ENCODE measurements around the gene TXNDC16. TPM values are rescaled to one million over a fixed set of nuclear protein-coding genes. Genes with fewer than 3 reads are reported as not detected.

TXNDC16 gene
- polyA plus RNA-seq, 3 donors = 2.6 to 4.1 (median 3.8) TPM

DNA sequence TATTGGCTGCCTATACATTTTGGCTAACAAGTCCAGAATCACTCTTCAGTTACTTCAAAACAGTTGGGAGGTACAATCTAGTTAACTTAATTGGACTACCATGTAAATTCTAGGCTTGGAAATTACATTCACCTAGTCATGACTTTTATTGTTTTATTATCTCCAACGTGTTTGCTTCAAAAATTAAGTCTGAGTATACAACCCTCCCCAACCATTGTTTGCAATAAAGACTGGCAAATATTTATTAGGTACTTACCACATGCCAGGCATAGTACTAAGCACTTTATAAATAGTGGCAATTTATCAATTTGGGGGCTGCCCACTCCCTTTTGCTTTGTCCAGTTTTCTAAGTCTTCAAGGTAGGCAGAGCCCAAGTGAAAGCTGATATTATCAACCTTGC is 30.3 kb downstream of the TXNDC16 start:
- no peaks in the 10 kb centered on the region for H3K4me1 Mint-ChIP-seq
- H3K9ac ChIP-seq (ENCODE audit: insufficient read depth, low read length, poor library complexity, severe bottlenecking) = no peak overlapping the region
- H3K79me2 ChIP-seq (ENCODE audit: insufficient read depth, low read length) = no peaks in the 10 kb centered on the region
- no peak overlapping the region for H2AFZ ChIP-seq (ENCODE audit: insufficient read depth, low read depth, low read length, poor library complexity, severe bottlenecking)
- no CpG with 5 or more reads among the region's 1 CpG for WGBS (ENCODE audit: insufficient coverage)
- H4K20me1 ChIP-seq (ENCODE audit: insufficient read depth, low read length) = no peaks in the 10 kb centered on the region
- H3K4me2 ChIP-seq (replicated peaks; ENCODE audit: extremely low read depth, low read length, poor library complexity, severe bottlenecking) = no peak overlapping the region
- TF ChIP-seq, protein P1, sequence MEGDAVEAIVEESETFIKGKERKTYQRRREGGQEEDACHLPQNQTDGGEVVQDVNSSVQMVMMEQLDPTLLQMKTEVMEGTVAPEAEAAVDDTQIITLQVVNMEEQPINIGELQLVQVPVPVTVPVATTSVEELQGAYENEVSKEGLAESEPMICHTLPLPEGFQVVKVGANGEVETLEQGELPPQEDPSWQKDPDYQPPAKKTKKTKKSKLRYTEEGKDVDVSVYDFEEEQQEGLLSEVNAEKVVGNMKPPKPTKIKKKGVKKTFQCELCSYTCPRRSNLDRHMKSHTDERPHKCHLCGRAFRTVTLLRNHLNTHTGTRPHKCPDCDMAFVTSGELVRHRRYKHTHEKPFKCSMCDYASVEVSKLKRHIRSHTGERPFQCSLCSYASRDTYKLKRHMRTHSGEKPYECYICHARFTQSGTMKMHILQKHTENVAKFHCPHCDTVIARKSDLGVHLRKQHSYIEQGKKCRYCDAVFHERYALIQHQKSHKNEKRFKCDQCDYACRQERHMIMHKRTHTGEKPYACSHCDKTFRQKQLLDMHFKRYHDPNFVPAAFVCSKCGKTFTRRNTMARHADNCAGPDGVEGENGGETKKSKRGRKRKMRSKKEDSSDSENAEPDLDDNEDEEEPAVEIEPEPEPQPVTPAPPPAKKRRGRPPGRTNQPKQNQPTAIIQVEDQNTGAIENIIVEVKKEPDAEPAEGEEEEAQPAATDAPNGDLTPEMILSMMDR (IDR thresholded peaks at IDR 0.05) = no peak
- H3K4me1 ChIP-seq (ENCODE audit: control insufficient read depth in 1 of 2, insufficient read depth in 2 of 2, low read length in 2 of 2) = no peaks in the 10 kb centered on the region
- no peaks in the 10 kb centered on the region for H3K36me3 ChIP-seq (replicated peaks in 1 of 2; ENCODE audit: control insufficient read depth in 1 of 2, insufficient read depth in 2 of 2, low read length in 2 of 2)
- no peak overlapping the region for H3K4me3 Mint-ChIP-seq
- no peaks in the 10 kb centered on the region for H3K9me3 ChIP-seq (replicated peaks in 1 of 2; ENCODE audit: control insufficient read depth in 1 of 2, insufficient read depth in 1 of 2, low read length in 2 of 2)
- intact Hi-C loops (cut with micrococcal nuclease) = no loop called here
- no peak overlapping the region for H3K4me3 ChIP-seq (replicated peaks in 1 of 3; ENCODE audit: low read depth in 2 of 3, low read length in 3 of 3)
- no peak overlapping the region for H3K27ac Mint-ChIP-seq
- peaks cover 0 to 2% (median 0%) of the 10 kb centered on the region in 3 donors for H3K27me3 Mint-ChIP-seq (ENCODE audit: low read depth in 3 of 3)
- H3K9me3 Mint-ChIP-seq = no peaks in the 10 kb centered on the region
- peaks cover 0 to 3% of the 10 kb centered on the region in 2 donors for H3K36me3 Mint-ChIP-seq
- no peak for DNase-seq
- no peak overlapping the region for H3K27ac ChIP-seq (ENCODE audit: low read depth in 1 of 2, low read length in 2 of 2)
- H3K27me3 ChIP-seq (ENCODE audit: control insufficient read depth in 2 of 2, insufficient read depth in 2 of 2, low read length in 2 of 2) = no peaks in the 10 kb centered on the region

GRCh38 chr14:52514046-52514811 is 38.1 kb downstream of the TXNDC16 start:
- intact Hi-C loops (cut with micrococcal nuclease) = no loop called here

More at GRCh38 chr14:52514046-52514811, 38.1 kb downstream of the TXNDC16 start:
- H3K36me3 Mint-ChIP-seq = peaks cover 2 to 8% of the 10 kb centered on the region in 2 donors
- Histone ChIP-seq H3K9me3 (replicated peaks in 1 of 2; ENCODE audit: control insufficient read depth in 1 of 2, insufficient read depth in 1 of 2, low read length in 2 of 2) (no peaks in the 10 kb centered on the region), H3K27ac (ENCODE audit: low read depth in 1 of 2, low read length in 2 of 2) (no peak overlapping the region), H2AFZ (ENCODE audit: insufficient read depth, low read depth, low read length, poor library complexity, severe bottlenecking) (no peak overlapping the region), H3K27me3 (ENCODE audit: control insufficient read depth in 2 of 2, insufficient read depth in 2 of 2, low read length in 2 of 2) (no peaks in the 10 kb centered on the region), H3K4me2 (replicated peaks; ENCODE audit: extremely low read depth, low read length, poor library complexity, severe bottlenecking) (no peak overlapping the region), H3K36me3 (replicated peaks in 1 of 2; ENCODE audit: control insufficient read depth in 1 of 2, insufficient read depth in 2 of 2, low read length in 2 of 2) (peaks cover 0 to 2% of the 10 kb centered on the region in 2 donors), H4K20me1 (ENCODE audit: insufficient read depth, low read length) (no peaks in the 10 kb centered on the region), H3K4me3 (replicated peaks in 1 of 3; ENCODE audit: low read depth in 2 of 3, low read length in 3 of 3) (no peak overlapping the region), H3K4me1 (ENCODE audit: control insufficient read depth in 1 of 2, insufficient read depth in 2 of 2, low read length in 2 of 2) (no peaks in the 10 kb centered on the region), H3K79me2 (ENCODE audit: insufficient read depth, low read length) (no peaks in the 10 kb centered on the region), H3K9ac (ENCODE audit: insufficient read depth, low read length, poor library complexity, severe bottlenecking) (no peak overlapping the region)
- no peak overlapping the region for H3K27ac Mint-ChIP-seq
- DNase-seq = no peak
- no peak overlapping the region for H3K4me3 Mint-ChIP-seq
- no peaks in the 10 kb centered on the region for H3K4me1 Mint-ChIP-seq
- TF ChIP-seq, protein P1 (IDR thresholded peaks at IDR 0.05) = no peak
- H3K27me3 Mint-ChIP-seq (ENCODE audit: low read depth in 3 of 3) = no peaks in the 10 kb centered on the region
- no CpG with 5 or more reads among the region's 4 CpGs for WGBS (ENCODE audit: insufficient coverage)
- H3K9me3 Mint-ChIP-seq = no peaks in the 10 kb centered on the region
